SK-N-SH (cell line): ENCODE results near the gene HOTAIR. TPM values are rescaled to one million over a fixed set of nuclear protein-coding genes. Genes with fewer than 3 reads are reported as not detected.

Experiments
- CTCF ChIA-PET: fragments of 300-600, 350-600 bp; formaldehyde crosslinking; extraction: SDS; loops from one replicate; lab custom pipeline; 2021; lab: Yijun Ruan, JAX
- POLR2A ChIA-PET: fragments of 350-600 bp; sonication (Branson Sonifier 250); formaldehyde crosslinking; extraction: SDS; loops from one replicate; lab custom pipeline; 2020; ENCODE audit warnings: antibody characterized with exemption, inconsistent platforms; lab: Yijun Ruan, JAX
- DNase-seq: peaks from one replicate; pipeline ENCODE4 v3.0.0; 2012
- H2AFZ ChIP-seq: fragments of 200-600 bp; sonication (generic); 2 replicates; pipeline ENCODE4 v1.8.1; 2016; ENCODE audit warnings: antibody characterized with exemption, mild to moderate bottlenecking, low read depth
- H3F3A ChIP-seq: fragments of 200-600 bp; sonication (generic); replicated peaks from 2 replicates; pipeline ENCODE3; 2016; ENCODE audit warnings: antibody characterized with exemption, mild to moderate bottlenecking; ENCODE audit not compliant: insufficient read depth
- H3K27ac ChIP-seq, 2 experiments: fragments of 200-500 bp in 1 of 2; fragments of 200-600 bp in 1 of 2; sonication (Bioruptor generic) in 1 of 2; sonication (generic), shearing (Covaris generic) in 1 of 2; 2 replicates each; pipeline versions ENCODE4 v1.5.1 to v1.6.1; 2014 to 2016; ENCODE audit warnings: low read depth in 2 of 2, inconsistent platforms in 1 of 2, low read length in 1 of 2, mild to moderate bottlenecking in 1 of 2, mixed read lengths in 1 of 2
- H3K27me3 ChIP-seq: fragments of 200-600 bp; sonication (generic), shearing (Covaris generic); 2 replicates; pipeline ENCODE4 v1.6.1; 2016; ENCODE audit warnings: mixed run types; ENCODE audit not compliant: insufficient read depth
- H3K36me3 ChIP-seq, 2 experiments: fragments of 200-500 bp in 1 of 2; fragments of 200-600 bp in 1 of 2; sonication (Bioruptor generic) in 1 of 2; sonication (generic) in 1 of 2; replicated peaks in 1 of 2; 2 replicates each; pipeline versions ENCODE3 to v1.5.1; 2014 to 2016; ENCODE audit warnings: low read length in 1 of 2, mild to moderate bottlenecking in 1 of 2; ENCODE audit not compliant: insufficient read depth in 2 of 2, control insufficient read depth in 1 of 2
- H3K4me1 ChIP-seq, 2 experiments: fragments of 200-500 bp in 1 of 2; fragments of 200-600 bp in 1 of 2; sonication (Bioruptor generic) in 1 of 2; sonication (generic), shearing (Covaris generic) in 1 of 2; 2 replicates each; pipeline versions ENCODE4 v1.5.1 to v1.6.1; 2014 to 2016; ENCODE audit warnings: low read depth in 1 of 2, low read length in 1 of 2, mixed run types in 1 of 2; ENCODE audit not compliant: insufficient read depth in 2 of 2, control insufficient read depth in 1 of 2
- H3K4me2 ChIP-seq: fragments of 200-600 bp; sonication (generic), shearing (Covaris generic); 2 replicates; pipeline ENCODE4 v1.6.1; 2017; ENCODE audit warnings: mixed run types
- H3K4me3 ChIP-seq, 2 experiments: fragments of 200-500 bp in 1 of 2; fragments of 200-600 bp in 1 of 2; sonication (Bioruptor generic) in 1 of 2; sonication (generic), shearing (Covaris generic) in 1 of 2; 2 replicates each; pipeline versions ENCODE4 v1.5.1 to v1.8.1; 2014 to 2016; ENCODE audit warnings: low read depth in 2 of 2, inconsistent platforms in 1 of 2, low read length in 1 of 2, mild to moderate bottlenecking in 1 of 2, mixed read lengths in 1 of 2, moderate library complexity in 1 of 2
- H3K79me2 ChIP-seq: fragments of 200-600 bp; sonication (generic); 2 replicates; pipeline ENCODE4 v1.8.1; 2017; ENCODE audit warnings: mild to moderate bottlenecking; ENCODE audit not compliant: insufficient read depth
- H3K9ac ChIP-seq: fragments of 200-600 bp; sonication (generic); 2 replicates; pipeline ENCODE4 v1.6.1; 2017; ENCODE audit warnings: mixed run types
- H3K9me2 ChIP-seq: fragments of 200-600 bp; sonication (generic); 2 replicates; pipeline ENCODE4 v1.6.1; 2017; ENCODE audit warnings: mixed run types
- H3K9me3 ChIP-seq: fragments of 200-600 bp; sonication (generic); 2 replicates; pipeline ENCODE4 v1.6.1; 2017; ENCODE audit warnings: mixed run types, mild to moderate bottlenecking, moderate library complexity
- H4K20me1 ChIP-seq: fragments of 200-600 bp; sonication (generic); 2 replicates; pipeline ENCODE4 v1.6.1; 2017; ENCODE audit warnings: mild to moderate bottlenecking, mixed run types; ENCODE audit not compliant: insufficient read depth
- CHD2 ChIP-seq: fragments of 150-350 bp; IDR thresholded peaks from 2 replicates; pipeline ENCODE4 v1.6.1; 2018; ENCODE audit warnings: low read length; ENCODE audit not compliant: partially characterized antibody
- ELF1 ChIP-seq: IDR thresholded peaks from 2 replicates; pipeline ENCODE4 v1.4.0; 2012
- EP300 ChIP-seq, 2 experiments: IDR thresholded peaks; 2 replicates each; pipeline versions ENCODE4 v1.4.0 to v1.6.1; 2012; ENCODE audit warnings: borderline replicate concordance in 1 of 2, low read depth in 1 of 2, low read length in 1 of 2
- EZH2phosphoT487 ChIP-seq: fragments of 200-600 bp; sonication (generic); IDR thresholded peaks from 2 replicates; pipeline ENCODE4 v1.6.1; 2017; ENCODE audit warnings: low read depth, mixed run types, mild to moderate bottlenecking, antibody characterized with exemption, moderate library complexity, borderline replicate concordance
- FOSL2 ChIP-seq: IDR thresholded peaks from 2 replicates; pipeline ENCODE4 v1.4.0; 2012; ENCODE audit warnings: low read depth, mild to moderate bottlenecking, moderate library complexity, borderline replicate concordance
- FOXM1 ChIP-seq: IDR thresholded peaks from 2 replicates; pipeline ENCODE4 v1.4.0; 2012; ENCODE audit warnings: low read depth, mild to moderate bottlenecking
- GABPA ChIP-seq: IDR thresholded peaks from 2 replicates; pipeline ENCODE4 v1.4.0; 2012; ENCODE audit warnings: low read depth, mild to moderate bottlenecking
- RAD21 ChIP-seq: IDR thresholded peaks from 2 replicates; pipeline ENCODE4 v1.6.1; 2012; ENCODE audit warnings: mild to moderate bottlenecking, low read length
- RCOR1 ChIP-seq: fragments of 150-350 bp; IDR thresholded peaks from 2 replicates; pipeline ENCODE4 v1.6.1; 2017; ENCODE audit warnings: antibody characterized with exemption, low read length
- SIN3A ChIP-seq: IDR thresholded peaks from 2 replicates; pipeline ENCODE4 v1.6.1; 2012; ENCODE audit warnings: low read depth, mild to moderate bottlenecking, low read length, moderate library complexity, borderline replicate concordance
- TEAD4 ChIP-seq: IDR thresholded peaks from 2 replicates; pipeline ENCODE4 v1.4.0; 2012; ENCODE audit warnings: mild to moderate bottlenecking, borderline replicate concordance; ENCODE audit not compliant: insufficient read depth
- YY1 ChIP-seq: IDR thresholded peaks from 2 replicates; pipeline ENCODE4 v1.4.0; 2012; ENCODE audit warnings: low read depth, mild to moderate bottlenecking
- WGBS: methylation state at CpG from one replicate; pipeline ENCODE4 v1.1.6; 2017; ENCODE audit warnings: low lambda C conversion rate; 5-methylcytosine and 5-hydroxymethylcytosine counted together
- polyA plus RNA-seq, 3 experiments: library from polyadenylated mRNA; depleted of rRNA; stranded (reverse); fragments of >200 nt; gene quantifications; 2 replicates each; pipeline ENCODE4 v1.2.3, GENCODE V29; 2012
- TF ChIP-seq, protein P1 (sequence below): IDR thresholded peaks from 2 replicates; pipeline ENCODE4 v1.4.0; 2012; ENCODE audit warnings: low read depth, borderline replicate concordance
- TF ChIP-seq, protein P2 (sequence below): IDR thresholded peaks from 2 replicates; pipeline ENCODE4 v1.6.1; 2012; ENCODE audit warnings: mild to moderate bottlenecking, low read depth, low read length, moderate library complexity
- TF ChIP-seq, protein P3 (sequence below): IDR thresholded peaks from 2 replicates; pipeline ENCODE4 v1.4.0; 2012; ENCODE audit warnings: low read depth, borderline replicate concordance
- TF ChIP-seq, protein P4 (sequence below): fragments of 200-600 bp; sonication (generic); IDR thresholded peaks from 2 replicates; pipeline ENCODE4 v1.6.1; 2017; ENCODE audit warnings: antibody characterized with exemption, mild to moderate bottlenecking, moderate library complexity

HOTAIR gene
- polyA plus RNA-seq, 1 of the 3 experiments (the other 2 are of a cell fraction) = not detected

DNA sequence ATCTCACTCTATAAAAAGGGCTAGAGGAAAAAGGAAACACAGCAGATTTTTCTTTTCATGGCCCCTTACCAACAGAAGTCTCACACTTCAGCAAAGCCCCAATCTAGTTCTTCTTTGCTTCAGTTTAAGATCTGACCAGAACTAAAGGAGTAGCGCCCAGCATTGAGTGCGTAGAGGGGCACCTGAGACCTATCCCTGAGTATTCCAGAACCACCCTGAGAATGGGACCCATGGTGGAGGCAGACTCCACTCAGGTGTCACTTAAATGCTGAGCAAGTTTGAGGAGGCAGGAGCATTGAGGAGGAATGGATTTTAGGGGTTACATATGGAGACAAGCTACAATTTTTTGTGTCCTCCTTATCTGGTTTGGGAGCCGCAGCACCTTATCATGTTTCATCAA, 3.6 kb downstream of the HOTAIR start:
- no peak overlapping the region for H3K9ac ChIP-seq
- no peak overlapping the region for H3K4me3 ChIP-seq
- peaks cover 3% of the 10 kb centered on the region for H3F3A ChIP-seq
- H3K36me3 ChIP-seq = no peaks in the 10 kb centered on the region
- CTCF ChIA-PET = interaction anchor here (1.8 to 12.7 kb wide), 2 partner anchors 17 to 35 kb away, joined by 6 to 134 read pairs; partner anchors contain the start of gene HOXC10
- POLR2A ChIA-PET = no interaction called here
- DNase-seq = no peak
- H4K20me1 ChIP-seq = 0 out of 2 replicates have a peak, but pooled peaks cover 2% of the 10 kb centered on the region
- no peak overlapping the region for H2AFZ ChIP-seq
- no peaks in the 10 kb centered on the region for H3K9me3 ChIP-seq
- no peak for TF ChIP-seq YY1
- TF ChIP-seq TEAD4 = no peak
- TF ChIP-seq EP300 (IDR thresholded peaks at IDR 0.05; ENCODE audit: borderline replicate concordance in 1 of 2, low read depth in 1 of 2, low read length in 1 of 2) = no peak
- TF ChIP-seq, protein P1, sequence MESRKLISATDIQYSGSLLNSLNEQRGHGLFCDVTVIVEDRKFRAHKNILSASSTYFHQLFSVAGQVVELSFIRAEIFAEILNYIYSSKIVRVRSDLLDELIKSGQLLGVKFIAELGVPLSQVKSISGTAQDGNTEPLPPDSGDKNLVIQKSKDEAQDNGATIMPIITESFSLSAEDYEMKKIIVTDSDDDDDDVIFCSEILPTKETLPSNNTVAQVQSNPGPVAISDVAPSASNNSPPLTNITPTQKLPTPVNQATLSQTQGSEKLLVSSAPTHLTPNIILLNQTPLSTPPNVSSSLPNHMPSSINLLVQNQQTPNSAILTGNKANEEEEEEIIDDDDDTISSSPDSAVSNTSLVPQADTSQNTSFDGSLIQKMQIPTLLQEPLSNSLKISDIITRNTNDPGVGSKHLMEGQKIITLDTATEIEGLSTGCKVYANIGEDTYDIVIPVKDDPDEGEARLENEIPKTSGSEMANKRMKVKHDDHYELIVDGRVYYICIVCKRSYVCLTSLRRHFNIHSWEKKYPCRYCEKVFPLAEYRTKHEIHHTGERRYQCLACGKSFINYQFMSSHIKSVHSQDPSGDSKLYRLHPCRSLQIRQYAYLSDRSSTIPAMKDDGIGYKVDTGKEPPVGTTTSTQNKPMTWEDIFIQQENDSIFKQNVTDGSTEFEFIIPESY = no peak
- TF ChIP-seq EZH2phosphoT487 = no peak
- TF ChIP-seq GABPA = no peak
- TF ChIP-seq, protein P2, sequence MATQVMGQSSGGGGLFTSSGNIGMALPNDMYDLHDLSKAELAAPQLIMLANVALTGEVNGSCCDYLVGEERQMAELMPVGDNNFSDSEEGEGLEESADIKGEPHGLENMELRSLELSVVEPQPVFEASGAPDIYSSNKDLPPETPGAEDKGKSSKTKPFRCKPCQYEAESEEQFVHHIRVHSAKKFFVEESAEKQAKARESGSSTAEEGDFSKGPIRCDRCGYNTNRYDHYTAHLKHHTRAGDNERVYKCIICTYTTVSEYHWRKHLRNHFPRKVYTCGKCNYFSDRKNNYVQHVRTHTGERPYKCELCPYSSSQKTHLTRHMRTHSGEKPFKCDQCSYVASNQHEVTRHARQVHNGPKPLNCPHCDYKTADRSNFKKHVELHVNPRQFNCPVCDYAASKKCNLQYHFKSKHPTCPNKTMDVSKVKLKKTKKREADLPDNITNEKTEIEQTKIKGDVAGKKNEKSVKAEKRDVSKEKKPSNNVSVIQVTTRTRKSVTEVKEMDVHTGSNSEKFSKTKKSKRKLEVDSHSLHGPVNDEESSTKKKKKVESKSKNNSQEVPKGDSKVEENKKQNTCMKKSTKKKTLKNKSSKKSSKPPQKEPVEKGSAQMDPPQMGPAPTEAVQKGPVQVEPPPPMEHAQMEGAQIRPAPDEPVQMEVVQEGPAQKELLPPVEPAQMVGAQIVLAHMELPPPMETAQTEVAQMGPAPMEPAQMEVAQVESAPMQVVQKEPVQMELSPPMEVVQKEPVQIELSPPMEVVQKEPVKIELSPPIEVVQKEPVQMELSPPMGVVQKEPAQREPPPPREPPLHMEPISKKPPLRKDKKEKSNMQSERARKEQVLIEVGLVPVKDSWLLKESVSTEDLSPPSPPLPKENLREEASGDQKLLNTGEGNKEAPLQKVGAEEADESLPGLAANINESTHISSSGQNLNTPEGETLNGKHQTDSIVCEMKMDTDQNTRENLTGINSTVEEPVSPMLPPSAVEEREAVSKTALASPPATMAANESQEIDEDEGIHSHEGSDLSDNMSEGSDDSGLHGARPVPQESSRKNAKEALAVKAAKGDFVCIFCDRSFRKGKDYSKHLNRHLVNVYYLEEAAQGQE = no peak
- TF ChIP-seq FOXM1 = no peak
- TF ChIP-seq, protein P3, sequence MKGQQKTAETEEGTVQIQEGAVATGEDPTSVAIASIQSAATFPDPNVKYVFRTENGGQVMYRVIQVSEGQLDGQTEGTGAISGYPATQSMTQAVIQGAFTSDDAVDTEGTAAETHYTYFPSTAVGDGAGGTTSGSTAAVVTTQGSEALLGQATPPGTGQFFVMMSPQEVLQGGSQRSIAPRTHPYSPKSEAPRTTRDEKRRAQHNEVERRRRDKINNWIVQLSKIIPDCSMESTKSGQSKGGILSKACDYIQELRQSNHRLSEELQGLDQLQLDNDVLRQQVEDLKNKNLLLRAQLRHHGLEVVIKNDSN = no peak
- no peak for TF ChIP-seq RAD21
- TF ChIP-seq SIN3A = no peak
- TF ChIP-seq FOSL2 = no peak
- no peak for TF ChIP-seq RCOR1
- no peak for TF ChIP-seq ELF1
- no peak for TF ChIP-seq CHD2
- TF ChIP-seq, protein P4, sequence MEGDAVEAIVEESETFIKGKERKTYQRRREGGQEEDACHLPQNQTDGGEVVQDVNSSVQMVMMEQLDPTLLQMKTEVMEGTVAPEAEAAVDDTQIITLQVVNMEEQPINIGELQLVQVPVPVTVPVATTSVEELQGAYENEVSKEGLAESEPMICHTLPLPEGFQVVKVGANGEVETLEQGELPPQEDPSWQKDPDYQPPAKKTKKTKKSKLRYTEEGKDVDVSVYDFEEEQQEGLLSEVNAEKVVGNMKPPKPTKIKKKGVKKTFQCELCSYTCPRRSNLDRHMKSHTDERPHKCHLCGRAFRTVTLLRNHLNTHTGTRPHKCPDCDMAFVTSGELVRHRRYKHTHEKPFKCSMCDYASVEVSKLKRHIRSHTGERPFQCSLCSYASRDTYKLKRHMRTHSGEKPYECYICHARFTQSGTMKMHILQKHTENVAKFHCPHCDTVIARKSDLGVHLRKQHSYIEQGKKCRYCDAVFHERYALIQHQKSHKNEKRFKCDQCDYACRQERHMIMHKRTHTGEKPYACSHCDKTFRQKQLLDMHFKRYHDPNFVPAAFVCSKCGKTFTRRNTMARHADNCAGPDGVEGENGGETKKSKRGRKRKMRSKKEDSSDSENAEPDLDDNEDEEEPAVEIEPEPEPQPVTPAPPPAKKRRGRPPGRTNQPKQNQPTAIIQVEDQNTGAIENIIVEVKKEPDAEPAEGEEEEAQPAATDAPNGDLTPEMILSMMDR = no peak
- no peak overlapping the region for H3K4me2 ChIP-seq
- no peaks in the 10 kb centered on the region for H3K79me2 ChIP-seq
- no peaks in the 10 kb centered on the region for H3K9me2 ChIP-seq
- whole genome bisulfite sequencing = 45% methylated on average over 3 of the region's 3 CpGs
- H3K27ac ChIP-seq = no peak overlapping the region
- H3K27me3 ChIP-seq = peaks cover 100% of the 10 kb centered on the region
- peaks cover 0 to 2% of the 10 kb centered on the region in 2 experiments; a peak in 1 of 4 replicates for H3K4me1 ChIP-seq
